HG02623 (cell line): ENCODE data around the gene PITPNC1.
A peak's percentile ranks its signal among the peaks of the same experiment; 100 is the strongest.
"Not testable (repeated sequence)": the region's sequence is repeated elsewhere in the genome, so short reads cannot be mapped to it uniquely, and the experiment has no call there.

ENCODE experiments used
- ATAC-seq: cut with Tn5 transposase; IDR thresholded peaks from one replicate; pipeline ENCODE4 v1.9.1; 2021; ENCODE audit warnings: moderate library complexity; ENCODE audit not compliant: unreplicated experiment

Gene PITPNC1

DNA sequence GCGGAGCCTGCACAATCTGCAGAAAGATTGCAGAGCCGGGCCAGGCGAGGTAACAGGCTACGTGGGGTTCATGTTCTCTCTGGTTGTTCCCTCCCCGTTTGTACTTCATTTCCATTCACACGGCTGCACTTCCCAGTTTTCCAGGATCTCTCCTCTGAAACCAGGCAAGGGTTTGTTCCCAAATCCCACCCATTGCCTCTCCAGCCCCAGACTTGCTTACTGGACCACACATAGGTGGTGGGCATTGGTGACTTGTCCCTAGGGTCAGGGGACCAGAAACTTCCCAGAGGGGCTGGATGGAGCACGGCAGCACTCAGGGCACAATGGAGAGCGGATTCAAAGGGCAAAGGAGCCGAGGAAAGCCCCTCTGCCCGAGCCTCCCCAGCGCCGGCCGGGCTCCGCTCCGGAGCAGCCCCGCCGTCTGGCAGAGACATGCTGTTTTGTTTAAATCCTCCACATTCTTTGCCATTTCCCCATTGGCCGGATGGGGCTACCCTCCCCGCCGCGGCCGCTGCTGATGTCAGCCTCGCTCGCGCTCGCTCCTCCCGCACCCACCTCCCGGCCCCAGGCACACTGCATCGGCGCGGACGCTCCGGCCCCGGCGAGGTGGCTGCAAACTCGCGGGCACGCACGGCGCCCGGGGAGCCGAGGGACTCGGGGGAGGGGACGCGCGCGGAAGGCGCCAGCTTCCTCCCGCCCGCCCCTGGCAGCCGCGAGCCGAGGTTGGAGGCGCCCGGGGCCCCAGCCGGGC lies at the start of gene PITPNC1:
TSS of gene PITPNC1 (plus strand) at position 545 of the 751 bp plus-strand sequence.
- ATAC-seq: peak; percentile 68

DNA sequence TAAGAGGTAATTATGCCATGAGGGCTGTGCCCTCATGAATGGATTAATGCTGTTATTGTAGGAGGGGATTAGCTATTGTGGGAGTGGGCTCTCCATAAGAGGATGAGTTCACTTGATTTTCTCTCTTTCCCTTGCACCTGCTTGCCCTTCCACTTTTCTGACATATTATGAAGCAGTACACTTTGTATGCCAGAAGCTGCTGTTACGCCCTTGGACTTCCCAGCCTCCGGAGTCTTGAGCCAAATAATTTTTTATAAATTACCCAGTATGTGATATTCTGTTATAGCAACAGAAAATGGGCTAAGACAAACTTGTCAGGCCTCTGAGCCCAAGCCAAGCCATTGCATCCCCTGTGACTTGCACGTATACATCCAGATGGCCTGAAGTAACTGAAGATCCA lies 49.1 kb upstream of the PITPNC1 start:
- ATAC-seq: no peak

DNA sequence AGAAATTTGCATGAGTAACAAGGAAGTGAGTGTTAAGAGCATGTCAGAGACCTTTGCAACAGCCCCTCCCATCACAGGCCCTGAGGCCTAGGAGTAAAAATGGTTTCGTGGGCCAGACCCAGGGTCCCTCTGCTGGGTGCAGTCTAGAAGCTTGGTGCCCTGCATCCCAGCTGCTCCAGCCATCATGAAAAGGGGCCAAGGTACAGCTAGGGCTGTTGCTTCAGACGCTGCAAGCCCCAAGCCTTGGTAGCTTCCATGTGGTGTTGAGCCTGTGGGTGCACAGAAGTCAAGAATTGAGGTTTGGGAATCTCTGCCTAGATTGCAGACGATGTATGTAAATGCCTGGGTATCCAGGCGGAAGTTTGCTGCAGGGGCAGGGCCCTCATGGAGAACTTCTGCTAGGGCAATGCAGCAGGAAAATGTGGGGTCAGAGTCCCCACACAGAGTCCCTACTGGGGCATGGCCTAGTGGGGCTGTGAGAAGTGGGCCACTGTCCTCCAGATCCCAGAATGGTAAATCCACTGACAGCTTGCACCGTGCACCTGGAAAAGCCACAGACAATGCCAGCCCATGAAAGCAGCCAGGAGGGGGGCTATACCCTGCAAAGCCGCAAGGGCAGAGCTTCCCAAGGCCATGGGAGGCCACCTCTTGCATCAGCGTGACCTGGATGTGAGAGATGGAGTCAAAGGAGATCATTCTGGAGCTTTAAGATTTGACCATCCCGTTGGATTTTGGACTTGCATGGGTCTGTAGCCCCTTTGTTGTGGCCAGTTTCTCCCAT lies 45.5 kb upstream of the PITPNC1 start:
- ATAC-seq: not testable (repeated sequence)

DNA sequence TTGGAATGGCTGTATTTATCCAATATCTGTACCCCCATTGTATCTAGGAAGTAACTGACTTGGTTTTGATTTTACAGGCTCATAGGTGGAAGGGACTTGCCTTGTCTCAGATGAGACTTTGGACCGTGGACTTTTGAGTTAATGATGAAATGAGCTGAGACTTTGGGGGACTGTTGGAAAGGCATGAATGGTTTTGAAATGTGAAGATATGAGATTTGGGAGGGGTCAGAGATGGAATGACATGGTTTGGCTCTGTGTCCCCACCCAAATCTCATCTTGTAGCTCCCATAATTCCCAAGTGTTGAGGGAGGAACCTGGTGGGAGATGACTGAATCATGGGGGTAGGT lies 44.9 kb upstream of the PITPNC1 start:
- not testable (repeated sequence) for ATAC-seq

DNA sequence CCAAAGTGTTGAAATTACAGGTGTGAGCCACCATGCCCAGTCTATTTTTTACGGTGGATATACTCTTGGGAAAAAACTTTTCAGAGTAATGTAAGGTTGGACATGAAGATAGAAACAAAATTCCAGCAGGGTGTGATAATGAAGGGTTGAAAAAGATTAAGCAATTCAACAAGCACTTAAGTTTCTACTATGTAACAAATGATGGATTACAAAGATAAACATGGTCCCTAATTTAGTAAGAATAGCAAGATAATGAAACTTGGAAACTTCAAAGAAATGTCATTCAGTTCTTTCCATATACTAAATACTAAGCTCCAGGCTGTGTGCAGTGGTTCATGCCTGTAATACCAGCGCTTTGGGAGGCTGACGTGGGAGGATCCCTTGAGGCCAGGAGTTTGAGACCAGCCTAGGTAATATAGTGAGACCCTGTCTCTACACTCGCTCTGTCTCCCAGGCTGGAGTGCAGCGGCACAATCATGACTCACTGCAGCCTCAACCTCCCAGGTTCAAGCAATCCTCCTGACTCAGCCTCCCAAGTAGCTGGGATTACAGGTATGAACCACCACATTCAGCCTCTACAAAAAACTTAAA lies 41.7 kb upstream of the PITPNC1 start:
- no peak for ATAC-seq

DNA sequence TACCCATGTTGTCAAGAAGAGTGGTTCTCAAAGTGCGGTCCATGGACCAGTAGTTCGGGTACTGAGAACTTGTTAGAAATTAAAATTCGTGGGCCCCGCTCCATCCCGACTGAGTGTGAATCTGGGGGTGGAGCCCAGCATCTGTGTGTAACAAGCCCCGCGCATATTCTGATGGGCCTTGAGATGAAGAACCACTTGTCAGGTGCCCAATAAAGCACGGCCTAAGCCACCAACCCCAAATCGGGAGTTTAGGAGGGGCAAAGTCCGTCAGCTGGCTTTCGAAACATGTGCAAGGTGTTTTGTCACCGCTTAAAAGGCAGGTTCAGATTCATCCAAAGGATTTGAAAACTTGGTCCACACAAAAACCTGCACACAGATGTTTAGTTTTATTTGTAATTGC lies 40.2 kb upstream of the PITPNC1 start:
- ATAC-seq: no peak

DNA sequence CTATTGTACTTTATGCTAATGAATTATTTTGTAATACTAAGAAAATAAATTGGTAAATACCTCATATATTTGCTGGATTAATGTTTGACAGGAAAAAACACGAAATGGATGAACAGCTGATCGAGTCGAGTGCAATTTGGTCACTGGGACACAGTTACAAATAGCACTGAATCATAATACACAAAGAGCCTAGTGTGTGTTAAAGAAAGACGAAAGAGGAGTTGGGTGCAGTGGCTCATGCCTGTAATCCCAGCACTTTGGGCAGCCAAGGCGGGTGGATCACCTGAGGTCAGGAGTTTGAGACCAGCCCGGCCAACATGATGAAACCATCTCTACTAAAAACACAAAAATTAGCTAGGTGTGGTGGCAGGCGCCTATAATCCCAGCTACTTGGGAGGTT lies 38.7 kb upstream of the PITPNC1 start:
- not testable (repeated sequence) for ATAC-seq

DNA sequence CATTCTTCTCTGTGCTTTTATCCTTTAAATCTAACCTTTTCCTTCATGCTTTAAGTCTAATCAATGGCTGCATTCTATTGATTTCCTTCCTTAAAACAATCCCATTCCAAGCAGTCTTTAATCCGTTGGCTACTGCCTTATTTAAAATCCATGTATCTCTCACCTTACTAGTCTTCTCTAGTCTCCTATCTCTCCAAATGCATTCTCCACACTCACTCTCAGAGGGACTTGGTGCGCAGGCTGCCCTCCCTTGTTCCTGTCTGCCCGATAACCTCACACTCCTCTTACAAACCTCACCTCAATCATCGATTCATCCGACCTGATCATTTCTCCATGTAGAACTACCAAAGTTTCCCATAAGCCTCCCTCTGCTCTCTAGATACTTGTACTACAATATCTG lies 33.8 kb upstream of the PITPNC1 start:
- ATAC-seq: no peak

DNA sequence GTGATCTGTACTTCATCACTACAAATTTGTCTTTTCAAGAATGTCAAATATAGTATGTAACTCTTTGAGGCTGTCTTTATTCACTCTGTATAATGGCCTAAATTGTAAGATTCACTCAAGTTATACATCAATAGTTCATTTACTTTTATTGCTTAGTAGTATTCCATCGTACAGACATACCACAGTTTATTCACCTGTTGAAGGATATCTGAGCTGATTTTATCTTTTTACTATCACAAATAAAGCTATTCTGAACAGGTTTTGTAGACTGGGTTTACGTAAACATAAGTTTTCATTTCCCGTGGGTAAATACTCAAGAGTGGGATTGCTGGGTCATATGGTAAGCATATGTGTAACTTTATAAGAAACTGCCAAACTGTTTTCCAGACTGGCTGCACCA lies 29.3 kb upstream of the PITPNC1 start:
- ATAC-seq: no peak

DNA sequence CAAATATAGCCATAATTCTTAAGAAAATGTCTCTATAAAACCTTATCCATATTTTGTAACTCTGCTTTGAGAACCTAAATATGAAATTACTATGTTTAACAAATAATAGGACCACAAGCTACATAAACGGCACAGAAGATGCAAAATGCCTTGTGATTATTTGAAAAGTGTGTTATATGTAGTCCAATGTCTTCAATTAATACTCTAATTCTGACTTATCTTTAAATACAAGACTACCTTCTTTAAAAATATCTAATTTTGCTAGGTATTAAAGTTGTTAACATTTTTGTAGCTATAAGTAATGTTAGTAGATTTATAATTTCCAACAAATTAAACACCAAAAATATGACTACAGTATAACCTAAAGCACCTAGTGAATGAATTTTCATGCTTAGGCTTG lies 27.7 kb upstream of the PITPNC1 start:
- no peak for ATAC-seq

DNA sequence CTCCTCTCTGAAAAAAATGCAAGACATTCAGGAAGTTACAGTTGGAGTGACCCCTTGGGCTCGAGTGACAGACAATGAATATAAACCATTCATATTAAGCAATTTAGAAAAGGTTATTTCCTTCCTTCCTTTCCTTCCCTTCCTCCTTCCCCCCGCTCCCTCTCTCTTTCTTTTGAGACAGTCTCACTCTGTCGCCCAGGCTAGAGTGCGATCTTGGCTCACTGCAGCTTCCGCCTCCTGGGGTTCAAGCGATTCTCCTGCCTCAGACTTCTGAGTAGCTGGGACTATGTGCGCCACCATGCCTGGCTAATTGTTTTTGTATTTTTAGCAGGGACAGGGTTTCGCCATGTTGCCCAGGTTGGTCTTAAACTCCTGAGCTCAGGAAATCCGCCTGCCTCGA lies 23.9 kb upstream of the PITPNC1 start:
- ATAC-seq: no peak

DNA sequence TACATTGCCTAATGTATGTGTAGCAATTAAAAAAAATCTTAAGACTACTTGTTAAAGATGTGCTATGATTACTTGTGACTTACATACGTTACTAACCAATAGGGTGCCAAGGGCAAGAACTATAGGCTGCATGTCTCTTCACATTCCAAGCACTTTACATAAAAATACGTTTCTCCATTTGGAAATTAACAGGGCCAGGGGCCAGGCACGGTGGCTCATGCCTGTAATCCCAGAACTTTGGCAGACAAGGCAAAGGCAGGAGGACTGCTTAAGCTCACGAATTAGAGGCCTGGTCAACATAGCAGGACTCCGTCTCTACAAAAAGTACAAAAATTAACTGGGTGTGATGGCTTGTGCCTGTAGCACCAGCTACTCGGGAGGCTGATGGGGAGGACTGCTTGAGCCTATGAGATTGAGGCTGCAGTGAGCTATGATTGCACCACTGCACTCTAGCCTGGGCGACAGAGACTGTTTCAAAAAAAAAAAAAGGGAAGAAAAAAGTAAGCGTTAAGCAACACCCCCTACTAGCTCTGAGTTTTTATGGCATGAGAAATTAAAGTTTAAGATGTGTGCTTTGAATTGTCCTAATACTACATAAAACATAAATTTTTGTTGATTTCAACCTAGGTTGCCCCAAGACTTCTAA lies 23.0 kb upstream of the PITPNC1 start:
- ATAC-seq: no peak

DNA sequence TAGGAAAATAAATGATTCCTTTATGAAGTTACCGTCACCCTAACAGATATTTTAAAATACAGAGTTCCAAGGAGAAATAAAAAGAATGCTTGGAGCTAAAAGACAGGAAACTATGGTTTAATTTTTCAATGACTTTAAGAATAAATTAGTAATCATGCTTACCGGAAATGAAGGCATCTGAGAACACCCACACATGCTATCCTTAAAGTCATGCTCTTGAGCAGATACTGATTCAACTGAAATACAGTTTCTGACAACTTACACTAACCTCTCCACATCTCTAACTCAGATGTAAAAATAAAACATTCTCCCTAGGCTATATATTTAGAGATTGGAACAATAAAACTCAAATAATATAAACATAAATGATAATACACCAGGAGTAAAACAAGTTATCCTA lies 18.5 kb upstream of the PITPNC1 start:
- ATAC-seq: no peak

DNA sequence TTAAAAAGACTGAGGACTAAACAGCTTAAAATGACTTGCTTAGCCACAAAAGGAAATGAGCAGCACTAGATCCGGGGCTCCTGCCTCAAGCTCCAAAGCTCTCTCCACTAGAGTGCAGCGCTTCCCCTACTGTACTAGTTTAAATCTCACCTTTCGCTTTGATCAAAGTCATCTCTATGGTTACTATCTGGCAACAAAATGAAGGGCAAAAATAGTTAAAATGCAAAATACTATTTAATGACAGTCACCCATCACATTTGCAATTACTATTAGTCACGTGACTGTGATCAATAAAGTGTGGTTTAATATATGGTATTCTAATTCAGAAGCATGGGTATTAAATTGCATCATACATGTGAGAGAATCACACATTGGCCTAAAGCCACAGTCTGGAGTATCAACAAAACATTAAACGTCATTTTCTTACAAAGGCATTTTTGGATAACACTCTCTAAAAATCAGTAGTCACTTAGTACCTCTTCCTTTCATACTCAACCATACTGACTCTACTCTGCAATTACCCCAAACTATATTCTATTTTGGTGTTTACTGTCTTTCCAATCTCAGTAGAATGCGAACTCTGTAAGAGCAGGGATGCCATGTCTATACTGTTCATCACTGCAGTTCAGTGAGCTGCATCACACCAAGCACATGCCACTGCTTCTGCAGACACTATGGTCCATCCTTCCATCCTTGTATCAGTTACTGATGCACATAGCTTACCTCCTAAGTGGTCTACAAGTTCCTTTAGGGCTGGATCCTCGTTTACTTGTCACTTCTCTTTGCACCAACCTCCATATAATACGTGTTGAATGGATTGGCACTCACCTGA lies 16.9 kb upstream of the PITPNC1 start:
- ATAC-seq: no peak

DNA sequence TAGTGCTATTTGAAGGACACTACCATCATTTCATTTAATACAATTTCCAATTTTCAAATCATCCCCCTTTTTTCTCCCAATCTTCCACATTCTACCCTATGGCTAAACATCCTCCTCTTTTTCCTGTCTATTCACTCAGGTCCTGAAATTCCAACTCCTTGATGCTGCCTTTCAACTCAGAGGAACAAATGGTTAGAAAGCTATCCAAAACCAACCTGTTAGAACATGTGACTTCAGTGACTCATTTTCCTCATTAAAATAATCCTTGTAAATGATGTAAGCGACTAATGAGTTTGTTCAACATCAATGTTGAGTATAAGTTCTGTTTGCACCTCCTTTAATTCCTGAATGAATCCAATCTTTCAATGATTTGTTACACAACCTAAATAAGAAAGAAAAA lies 16.2 kb upstream of the PITPNC1 start:
- no peak for ATAC-seq

DNA sequence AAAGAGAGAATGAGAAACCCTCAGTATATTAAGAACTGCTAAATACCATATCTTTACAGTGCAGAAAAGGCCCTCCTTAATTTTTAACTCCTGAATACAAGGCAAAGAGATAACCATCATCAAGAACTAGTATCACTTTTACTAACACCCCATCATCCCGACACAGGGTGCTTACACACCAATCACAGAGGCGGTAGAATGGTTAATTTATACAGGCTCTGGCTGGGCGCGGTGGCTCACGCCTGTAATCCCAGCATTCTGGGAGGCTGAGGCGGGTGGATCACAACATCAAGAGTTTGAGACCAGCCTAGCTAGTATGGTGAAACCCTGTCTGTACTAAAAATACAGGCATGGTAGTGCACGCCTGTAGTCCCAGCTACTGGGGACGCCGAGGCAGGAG lies 14.9 kb upstream of the PITPNC1 start:
- ATAC-seq: no peak

DNA sequence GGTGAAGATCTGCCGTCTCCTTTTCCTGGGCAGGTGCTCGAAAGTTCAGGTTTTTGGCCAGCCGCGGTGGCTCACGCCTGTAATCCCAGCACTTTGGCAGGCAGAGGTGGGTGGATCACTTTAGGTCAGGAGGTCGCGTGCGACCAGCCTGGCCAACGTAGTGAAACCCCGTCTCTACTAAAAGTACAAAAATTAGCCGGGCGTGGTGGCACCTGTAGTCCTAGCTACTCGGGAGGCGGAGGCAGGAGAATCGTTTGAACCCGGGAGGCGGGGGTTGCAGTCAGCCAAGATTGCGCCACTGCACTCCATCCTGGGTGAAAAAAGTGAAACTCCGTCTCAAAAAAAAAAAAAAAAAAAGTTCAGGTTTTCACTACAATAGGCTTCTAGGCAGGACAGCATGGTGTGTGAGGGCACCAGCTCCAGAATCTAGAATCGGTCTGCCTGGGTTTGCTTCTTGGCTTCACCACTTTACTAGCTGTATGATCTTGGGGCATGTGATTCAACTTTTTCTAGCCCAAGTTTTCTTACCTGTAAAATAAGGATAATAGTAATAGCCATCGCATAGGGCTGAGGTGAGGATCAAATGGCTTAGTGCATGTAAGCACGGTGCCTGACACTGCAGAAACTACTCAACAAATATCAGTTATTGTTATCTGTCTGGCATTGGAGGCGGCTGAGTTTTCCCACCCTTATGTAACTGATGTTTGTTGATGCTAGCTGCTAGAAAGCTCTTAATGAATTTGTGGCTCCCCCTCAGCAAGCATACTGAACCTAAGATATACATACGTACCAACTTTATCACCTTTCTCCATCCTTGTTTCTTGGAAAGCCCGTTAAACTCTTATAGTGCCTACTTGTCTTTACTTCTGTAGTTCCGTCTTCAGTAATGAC lies 12.0 kb upstream of the PITPNC1 start:
- ATAC-seq: no peak

DNA sequence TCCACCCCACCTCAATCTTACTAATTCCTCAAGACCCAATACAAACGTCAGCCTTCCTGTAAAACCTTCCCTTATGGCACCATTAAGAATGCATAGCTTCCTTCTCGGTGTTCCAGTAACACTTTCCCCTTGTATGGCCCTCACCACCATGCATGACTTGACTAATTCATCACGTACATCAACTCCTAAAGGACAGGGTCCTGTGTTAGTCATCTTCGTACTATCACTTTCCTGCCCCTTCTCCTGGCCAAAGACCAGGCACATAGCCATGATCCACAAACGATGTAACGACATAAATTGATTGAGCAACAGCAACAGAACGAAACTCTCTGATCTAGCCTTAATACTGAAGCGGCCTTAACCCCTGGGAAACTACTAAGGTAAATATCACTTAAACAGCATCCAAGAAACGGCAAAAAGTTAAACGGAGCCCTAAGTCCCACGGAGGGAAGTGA lies 11.3 kb upstream of the PITPNC1 start:
- no peak for ATAC-seq
